Stimulated activated CD4-positive, alpha-beta T cell treated with anti-CD3 and anti-CD28 coated beads, Interleukin-4, amount 100 ng/mL, for 24 hours (primary cell): ENCODE measurements around the gene MOB2.
"Not testable (repeated sequence)": the region's sequence is repeated elsewhere in the genome, so short reads cannot be mapped to it uniquely, and the experiment has no call there.

ENCODE experiments used
- DNase-seq: peaks from one replicate; pipeline ENCODE4 v3.0.0-alpha.2; 2020

The MOB2 gene

DNA sequence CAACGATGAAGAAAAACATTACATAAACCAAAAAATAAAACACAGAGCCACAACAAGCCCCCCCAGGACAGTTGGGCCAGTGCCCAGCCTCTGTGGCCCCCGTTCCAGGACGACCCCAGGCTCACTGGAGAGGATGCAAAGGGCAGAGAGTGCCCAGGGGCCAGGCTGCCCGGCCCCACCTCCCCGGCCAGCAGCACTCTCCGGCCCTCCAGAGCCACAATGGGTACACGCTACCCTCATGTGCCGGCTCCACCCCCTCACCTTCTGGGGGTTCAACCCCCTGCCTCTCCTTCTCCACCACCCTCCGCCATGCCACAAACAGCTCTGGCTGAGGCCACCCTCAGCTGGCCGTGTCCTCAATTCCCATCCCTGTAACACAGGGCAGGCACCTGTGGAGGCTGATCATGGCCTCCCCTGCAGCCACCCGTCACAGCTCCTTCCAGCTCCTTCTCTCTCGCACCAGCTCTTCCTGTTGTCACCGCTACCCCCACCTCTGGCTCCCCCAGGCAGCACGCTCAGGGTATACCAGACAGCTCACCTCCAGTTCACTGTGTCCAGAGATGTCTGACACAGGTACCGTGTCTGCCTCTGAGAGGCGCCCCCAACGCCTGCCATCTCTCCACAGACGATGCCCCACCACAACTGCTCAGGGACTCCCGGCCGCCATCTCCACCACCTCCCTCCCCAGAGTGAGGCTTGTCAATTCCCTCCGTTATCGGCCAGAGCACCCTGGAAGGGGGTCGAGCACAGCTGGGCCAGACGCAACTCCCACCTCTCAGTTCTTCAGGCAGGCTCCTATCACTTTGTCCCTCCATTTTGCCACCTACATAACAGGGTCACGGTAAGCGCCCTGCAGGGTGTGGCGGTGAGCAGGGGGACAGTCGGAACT lies 30.8 kb upstream of the MOB2 start:
- no peak for DNase-seq

DNA sequence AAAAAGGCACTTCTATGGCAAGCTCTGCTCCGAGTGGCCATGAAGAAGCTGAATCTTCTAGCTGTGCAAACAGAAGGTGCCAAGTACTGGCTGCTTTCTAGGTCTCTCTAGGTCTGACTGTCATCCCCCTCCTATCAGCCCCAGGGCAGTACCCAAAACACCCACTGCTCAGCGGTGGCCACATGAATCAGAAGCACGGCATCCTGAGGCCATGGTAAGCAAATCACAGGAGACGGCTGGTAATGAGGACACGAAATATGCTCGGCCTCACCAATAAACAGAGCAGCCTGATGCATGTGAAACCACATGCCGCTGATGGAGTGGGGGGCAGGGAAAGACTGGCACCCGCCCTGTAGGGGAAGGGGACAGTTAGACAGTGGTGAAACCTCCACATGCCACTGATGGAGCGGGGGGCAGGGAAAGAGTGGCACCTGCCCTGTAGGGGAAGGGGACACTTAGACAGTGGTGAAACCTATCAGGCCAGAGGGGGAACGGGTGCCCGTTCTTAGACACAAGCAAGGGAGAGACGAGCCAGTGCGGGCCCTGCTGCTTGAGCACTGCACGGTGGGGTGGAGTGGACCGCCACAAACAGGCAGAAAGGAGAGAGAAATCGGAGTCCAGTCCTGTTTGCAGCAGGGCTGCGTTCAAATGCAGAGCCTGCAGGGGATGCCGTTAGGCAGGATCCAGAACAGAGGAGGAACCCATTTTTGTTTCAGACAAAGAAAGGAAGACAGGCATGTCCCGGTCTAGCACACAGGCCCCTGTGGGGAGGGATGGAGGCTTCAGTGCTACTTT lies 29.9 kb upstream of the MOB2 start:
- no peak for DNase-seq

DNA sequence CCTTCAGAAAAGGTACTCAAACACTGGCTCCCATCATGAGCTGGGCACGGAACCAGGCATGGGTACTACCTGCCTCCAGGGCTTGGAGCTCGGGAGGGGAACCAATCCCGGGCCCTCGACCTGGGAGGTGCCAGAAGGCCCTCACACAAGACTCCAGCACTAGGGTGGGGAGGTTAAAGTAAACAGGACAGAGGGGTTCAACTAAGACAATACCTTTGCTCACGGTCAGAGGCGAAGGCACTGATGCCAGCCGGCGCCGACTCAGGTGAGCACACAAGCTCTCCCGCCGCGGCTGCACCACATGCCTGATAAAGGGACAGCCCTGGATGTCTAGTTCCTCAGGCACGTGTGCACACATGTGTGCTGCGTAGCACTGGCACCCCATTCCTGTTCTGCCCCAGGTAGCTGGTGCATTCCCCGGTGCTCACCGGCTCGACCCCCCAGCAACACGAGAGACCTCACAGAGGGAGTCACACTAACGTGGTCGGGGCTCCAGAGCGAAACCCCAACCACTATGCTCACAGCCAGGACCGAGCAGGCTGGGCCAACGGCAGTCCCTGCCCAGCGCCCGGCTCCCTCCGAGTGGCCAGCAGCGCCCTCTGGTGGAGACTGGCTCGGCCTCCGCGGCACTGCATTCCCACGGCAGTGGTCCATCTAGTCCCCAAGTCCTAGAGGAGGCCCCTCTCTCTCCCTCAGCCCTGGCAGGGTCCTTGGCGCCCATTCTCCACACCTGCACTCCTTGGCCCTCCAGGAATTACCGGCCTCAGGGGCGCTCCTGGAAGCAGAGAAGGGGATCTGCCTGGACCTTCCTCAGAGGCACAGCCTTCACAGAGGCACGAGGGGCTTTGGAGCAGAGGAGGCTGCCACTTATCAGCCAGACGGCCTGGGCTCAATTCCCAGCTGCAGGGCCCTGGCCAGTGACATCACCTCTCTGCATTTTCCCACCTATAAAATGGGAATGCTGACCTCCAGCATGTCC lies 28.8 kb upstream of the MOB2 start:
- DNase-seq, result peak; percentile 80

DNA sequence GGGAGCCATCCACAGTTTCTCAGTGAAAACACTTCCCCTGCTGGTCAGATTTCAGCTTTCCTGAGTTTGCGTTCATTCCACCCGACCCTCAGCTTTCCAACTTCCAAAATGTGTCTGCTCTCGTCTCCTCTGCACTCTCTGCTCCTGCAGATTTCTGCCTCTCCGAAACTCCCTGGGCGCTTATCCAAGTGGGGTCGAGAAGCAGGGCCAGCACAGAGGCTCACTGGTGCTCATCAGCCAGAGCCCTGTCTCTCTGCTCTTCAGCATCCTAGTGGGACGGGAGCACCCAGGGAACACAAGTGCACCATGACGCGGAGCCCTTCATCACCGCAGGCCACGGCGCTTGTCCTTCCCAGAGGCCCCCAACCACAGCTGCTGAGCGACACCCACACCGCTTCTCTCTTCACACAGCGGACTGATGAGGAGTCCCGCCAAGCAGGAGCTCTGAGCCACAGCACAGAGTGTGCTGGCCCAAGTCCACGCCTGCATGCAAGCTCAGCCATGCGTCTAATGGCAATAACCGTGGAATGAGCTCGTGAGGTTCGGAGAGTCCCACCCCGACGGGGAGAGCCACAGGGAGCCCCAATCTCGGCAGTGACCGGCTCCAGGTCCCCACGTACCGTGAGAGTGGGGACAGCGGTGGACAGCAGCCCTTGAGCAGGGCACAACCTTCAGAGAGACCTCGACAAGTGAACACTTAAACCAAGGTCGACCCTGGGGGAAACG lies 27.9 kb upstream of the MOB2 start:
- DNase-seq, result no peak

DNA sequence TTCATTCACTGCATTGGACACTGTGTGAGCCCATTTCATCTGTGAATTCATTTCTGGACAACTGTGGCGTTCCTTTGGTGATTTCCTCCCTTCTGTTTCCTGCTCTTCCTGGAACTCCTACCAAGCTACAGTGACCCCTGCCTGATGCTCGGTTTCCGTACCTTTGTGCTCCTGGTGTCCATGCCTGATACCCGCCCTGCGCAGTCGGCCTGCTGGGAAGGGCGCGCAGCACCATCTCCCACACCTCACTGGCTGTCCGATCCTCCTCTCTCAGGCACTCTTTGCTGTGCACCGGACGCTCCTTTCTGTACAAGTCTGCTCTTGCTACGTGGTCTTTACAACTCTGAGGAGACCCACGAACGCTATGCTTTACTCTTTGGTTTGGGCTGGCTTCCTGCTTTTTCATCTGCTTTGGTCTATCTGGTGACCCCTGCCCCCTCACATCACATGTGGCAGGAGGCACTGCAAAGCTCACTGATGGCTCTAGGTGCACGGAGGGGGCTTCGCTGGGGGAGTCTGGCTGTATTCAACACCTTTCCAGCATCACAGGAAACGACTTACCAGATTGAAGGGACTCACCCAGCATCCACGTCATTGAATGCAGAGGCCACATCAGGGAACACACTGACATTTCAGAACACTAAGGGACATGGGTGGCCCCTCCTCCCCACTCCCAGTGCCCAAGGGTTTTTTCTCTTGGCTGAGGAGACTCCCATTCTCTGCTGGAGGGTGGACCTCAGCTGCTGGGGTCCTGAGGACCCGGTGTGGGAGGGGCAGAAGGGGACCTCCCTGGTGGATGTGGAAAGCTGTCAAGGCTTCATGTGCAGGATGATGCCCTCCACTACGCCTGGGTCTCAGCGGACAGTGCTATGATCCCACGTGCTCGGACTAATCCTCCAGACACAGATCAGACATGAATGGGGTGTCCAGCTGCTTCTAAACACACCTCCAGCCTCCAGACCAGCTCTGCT lies 27.0 kb upstream of the MOB2 start:
- no peak for DNase-seq

DNA sequence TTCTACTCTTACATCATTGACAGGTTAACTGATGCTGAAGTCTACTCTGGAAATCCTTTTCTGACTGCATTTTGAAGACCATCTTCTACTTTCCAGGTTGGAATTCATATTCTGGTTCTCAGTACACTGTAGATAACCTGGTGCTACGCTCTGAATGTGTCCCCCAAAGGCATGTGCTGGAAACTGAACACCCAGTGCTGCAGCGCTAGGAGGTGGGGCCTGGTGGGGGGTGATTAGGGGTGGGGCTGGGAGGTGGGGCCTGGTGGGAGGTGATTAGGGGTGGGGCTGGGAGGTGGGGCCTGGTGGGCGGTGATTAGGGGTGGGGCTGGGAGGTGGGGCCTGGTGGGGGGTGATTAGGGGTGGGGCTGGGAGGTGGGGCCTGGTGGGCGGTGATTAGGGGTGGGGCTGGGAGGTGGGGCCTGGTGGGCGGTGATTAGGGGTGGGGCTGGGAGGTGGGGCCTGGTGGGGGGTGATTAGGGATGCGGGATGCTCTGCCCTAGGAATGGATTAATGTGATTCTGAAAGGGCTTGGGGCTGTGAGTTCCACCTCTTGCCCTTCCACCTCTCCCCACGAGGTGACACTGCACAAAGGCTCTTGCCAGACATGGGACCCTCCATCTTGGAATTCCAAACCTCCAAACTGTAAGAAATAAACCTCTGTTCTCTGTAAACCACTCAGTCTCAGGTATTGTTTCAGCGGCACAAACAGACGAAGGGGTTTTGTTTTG lies 26.1 kb upstream of the MOB2 start:
- DNase-seq, result not testable (repeated sequence)

DNA sequence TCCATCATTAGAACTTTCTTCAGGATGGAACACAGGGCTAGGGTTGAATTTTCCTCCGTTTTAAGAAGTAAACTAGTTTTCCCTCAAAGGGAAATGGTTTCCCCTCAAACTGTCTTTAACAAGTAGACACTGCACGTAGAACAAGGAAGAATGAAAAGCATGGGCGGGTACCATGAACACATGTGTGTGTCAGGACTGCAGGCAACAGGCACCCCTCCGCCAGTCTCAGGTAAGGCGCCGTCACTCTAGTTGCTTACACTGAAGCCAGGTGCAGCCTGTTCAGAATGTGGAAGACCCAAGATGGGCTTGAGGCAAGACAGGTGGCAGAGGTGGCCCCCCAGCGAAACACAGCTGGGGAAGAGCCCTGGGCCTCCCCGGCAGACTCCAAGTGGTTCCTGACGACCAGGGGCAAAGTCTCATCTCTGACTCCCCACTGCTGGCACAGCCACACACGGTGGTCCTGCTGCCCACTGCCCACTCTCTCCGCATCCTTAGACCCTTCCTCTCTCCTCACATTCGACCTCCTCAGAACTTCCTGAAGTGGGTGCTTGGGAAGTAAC lies 25.4 kb upstream of the MOB2 start:
- no peak for DNase-seq

DNA sequence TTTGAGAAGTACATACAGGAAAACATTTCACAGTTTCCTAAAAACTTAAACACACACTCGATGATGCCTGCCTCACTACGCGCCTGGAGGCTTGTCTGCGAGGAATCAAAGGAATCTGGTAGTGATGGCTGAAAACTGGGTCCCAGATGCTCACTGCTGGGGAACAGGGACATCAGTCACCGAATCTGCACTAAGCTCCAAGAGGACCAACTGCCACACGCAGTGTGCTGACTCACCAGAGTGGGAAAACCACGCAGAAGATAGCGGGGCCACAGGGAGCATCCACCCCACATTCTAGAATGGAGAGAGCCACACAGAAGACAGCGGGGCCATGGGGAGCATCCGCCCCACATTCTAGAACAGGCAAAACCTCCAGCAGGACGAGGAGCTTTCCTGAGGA lies 24.3 kb upstream of the MOB2 start:
- DNase-seq, result no peak

DNA sequence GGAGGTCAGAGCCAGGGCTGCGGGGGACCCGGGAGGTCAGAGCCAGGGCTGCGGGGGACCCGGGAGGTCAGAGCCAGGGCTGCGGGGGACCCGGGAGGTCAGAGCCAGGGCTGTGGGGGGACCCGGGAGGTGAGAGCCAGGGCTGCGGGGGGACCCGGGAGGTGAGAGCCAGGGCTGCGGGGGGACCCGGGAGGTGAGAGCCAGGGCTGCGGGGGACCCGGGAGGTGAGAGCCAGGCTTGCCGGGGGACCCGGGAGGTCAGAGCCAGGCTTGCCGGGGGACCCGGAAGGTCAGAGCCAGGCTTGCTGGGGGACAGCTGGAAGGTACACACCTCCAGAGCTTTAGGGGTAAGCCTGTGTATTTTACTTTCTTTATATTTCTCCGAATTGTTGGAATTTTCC lies 23.8 kb upstream of the MOB2 start:
- DNase-seq, result not testable (repeated sequence)

DNA sequence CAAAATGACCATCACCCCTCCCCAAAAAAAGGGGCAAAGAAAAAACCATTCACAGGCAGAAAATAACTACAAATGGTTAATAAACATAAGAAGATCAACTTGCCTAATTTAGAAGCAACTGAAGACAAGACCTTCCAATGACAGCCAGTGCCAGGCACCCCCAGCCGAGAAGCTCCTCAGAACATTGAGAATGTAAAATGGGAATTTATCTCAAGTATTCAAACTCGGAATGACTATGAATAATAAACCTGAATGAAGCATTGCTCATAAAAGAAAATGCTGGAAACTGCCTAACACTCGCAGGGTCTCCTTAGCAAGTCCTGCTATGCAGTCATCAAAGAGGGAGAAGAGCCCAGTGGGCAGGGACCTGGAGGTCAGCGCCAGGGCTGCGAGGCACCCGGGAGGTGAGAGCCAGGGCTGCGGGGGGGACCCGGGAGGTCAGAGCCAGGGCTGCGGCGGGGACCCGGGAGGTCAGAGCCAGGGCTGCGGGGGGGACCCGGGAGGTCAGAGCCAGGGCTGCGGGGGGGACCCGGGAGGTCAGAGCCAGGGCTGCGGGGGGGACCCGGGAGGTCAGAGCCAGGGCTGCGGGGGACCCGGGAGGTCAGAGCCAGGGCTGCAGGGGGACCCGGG lies 23.2 kb upstream of the MOB2 start:
- DNase-seq, result no peak

DNA sequence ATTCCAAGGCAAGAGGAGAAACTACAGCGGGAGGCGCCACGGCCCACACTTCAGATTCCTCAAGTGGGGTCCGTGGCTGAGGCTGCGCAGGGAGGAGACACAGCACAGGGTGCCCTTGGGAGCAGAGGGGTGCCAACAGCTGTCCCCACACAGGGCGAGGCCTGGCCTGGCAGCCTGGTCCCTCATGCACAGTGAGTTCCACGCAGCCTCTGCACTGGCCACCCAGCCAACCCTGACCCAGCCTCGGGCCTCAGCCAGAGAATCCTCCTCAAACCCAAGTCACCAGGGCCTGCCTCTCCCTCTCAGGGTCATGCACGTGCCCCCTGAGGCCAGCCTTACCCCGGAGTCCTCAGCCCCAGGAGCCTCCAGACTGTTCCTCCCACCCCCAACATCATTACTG lies 22.4 kb upstream of the MOB2 start:
- DNase-seq, result no peak

DNA sequence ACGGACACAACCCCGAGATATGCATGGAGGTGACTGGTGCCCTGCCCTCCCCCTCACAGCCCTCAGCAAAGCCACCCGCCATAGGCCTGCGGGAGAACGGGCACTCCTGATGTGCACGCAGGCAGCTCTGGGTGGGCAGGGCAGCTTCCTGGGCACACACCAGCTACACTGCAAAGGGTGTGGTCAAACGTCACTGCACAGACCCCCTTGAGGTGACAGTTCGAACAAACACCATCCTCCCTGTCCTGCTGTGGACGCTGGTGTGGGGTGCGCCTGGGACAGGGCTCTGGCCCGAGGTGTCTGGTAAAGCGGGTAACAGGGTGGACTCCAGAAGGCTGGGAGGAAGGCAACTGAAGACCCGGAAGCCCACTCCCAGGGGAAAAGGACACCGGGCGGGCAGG lies 21.9 kb upstream of the MOB2 start:
- no peak for DNase-seq

DNA sequence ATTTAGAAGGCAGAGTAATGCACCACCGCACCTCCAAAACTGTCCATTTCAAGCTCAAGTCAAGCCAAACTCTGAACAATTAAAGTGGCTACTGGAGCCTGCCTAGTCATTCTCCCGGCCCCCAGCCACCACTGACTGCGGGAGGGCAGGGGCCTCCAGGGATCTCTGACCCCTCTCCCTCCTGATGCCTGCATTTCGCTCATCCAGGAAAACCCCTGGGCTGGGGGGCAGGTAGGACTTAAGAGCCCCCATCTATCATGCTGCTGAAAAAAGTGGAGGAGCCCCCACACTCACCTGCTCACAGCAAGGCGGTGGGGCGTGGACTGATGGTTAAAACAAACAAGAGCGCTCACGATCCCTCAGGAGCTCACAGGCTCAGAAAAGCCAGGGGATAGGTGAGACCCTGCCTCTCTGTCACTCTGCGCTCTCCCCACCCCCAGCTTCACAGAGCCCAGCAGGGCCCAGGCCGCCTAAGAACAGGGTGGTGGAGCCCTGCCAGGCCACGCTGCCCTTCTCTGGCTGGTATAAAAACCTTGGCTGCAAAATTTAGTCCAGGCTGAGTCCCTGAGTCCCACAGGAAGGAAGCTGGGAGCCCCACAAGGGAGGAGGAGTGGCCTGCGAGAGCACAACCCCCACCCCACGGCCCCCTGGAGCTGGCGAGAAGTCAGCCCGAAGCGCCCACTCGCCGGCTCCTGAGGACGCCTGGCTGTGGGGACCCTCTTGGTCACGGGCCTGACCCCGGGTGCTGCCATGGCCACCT lies 21.0 kb upstream of the MOB2 start:
- DNase-seq, result no peak

DNA sequence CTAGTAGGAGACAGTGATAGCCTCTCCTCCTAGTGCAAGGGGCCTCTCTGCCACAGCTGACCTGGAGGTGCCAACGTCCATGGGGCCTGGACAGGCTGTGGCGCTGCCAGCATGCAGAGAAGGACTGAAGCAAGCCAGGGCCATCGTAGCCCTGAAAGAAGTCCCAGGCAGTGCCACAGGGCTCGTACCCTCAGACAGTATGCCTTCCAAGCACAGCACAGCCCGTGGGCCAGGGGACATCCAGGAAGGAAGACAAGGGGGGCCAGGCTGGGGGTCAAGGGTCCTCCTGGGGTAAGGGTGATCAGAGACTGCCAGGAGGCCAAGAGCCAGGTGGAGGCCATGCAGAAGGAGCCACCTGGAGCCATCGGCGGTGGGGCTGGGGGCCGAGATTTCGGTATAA lies 20.4 kb upstream of the MOB2 start:
- no peak for DNase-seq

DNA sequence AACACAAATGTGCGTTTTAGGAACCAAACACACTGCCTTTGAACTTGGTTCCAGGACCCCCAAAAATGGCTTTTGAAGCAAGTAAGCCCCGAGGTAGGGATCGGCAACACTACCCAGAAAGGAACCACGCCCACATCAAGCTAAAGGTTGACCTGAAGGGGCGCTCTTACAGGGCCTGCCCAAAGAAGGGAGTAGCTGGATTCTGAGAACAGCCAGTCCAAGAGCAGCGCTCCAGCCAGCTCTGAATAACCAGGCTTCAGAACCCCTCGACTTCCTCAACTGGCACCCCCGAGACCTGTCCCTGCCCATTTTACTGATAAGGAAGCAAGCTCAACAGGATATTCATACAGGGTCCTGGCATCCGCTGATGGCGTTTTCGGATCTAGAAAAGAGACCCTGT lies 18.9 kb upstream of the MOB2 start:
- DNase-seq, result no peak

DNA sequence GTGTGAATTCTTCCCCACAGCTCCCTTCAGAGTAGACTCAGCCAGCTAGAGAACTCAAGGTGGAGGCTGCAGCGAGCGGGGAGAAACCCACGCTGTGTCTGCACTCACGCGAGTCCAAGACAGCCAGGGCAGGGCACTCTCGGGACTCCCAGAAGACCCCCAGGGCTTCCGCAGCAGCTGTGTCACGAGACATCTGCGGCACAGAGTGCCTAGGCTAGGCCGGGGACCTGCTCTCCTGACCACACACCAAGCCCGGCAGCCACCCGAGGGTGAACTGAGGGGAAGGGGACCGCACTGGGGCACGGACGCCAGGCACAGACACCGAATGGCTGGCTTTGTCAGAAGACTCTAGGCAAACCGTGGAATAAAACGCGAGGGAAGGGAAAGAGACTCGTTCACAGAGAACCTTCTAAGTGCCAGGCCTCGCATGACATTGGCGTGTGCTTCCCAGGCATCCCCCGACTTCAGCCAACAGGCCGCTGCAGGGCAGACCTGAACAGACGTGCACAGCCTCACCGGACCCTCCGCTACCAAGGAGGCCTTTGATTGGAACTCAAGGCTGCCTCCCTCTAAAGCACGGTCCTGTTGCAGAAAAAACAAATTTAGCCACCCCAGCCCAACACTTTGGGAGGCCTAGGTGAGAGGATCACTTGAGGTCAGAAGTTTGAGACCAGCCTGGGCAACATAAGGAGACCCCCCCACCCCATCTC lies 18.2 kb upstream of the MOB2 start:
- no peak for DNase-seq

DNA sequence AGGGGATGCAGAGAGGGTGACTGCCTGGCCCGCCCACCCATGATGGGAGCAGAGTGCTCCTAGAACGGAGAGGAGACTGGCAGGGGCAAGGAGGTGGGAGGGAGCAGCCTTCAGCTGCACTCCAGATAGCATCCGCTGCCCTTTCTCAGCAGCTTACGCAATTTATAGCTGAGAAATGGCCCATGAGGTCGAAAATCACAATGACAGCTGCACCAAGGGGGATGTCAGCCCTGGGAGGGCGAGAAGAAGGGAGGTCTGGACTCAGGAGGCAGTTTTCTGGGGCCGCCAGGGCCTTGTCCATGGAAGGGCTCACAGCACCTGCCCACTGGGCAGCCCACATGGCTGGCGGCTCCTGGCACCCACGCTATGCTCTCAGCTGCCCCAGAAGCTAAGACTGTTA lies 17.6 kb upstream of the MOB2 start:
- no peak for DNase-seq

DNA sequence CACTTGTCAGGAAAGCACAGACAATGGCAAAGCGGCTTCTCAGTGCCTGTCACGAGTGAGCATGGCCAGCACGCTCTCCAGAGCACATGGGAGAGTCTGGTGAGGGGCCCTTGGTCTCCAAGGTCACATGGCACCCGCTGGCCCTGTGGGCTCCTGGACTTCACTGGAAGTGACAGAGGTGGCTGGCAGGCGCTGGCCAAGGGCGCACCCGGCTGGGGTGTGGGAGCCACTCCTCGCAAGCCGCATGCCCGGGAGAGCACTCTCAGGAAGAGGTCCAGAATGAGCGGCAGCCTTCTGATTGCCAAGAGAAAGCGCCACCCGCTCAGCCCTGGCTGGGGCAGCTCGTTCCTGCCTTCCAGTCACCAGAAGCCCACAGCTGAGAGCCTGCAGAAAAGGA lies 17.1 kb upstream of the MOB2 start:
- no peak for DNase-seq
